SK-N-SH treated with all-trans-retinoic acid at 6 μM for 48 hours (cell line): ENCODE results near the gene DDX18.
A peak's percentile ranks its signal among the peaks of the same experiment; 100 is the strongest.

Source experiments
- ARNTL ChIP-seq: fragments of 450-650 bp; formaldehyde crosslinking; IDR thresholded peaks from 2 replicates; pipeline ENCODE4 v1.5.0; 2020; ENCODE audit warnings: low read depth, mild to moderate bottlenecking, moderate library complexity, borderline replicate concordance
- ESRRG ChIP-seq: fragments of 250-450 bp; sonication (Bioruptor Pico); IDR thresholded peaks from 2 replicates; pipeline ENCODE4 v1.6.1; 2021; ENCODE audit warnings: mild to moderate bottlenecking
- GLIS3 ChIP-seq: fragments of 250-450 bp; sonication (Bioruptor Pico); IDR thresholded peaks from 2 replicates; pipeline ENCODE4 v1.5.0; 2020; ENCODE audit warnings: mild to moderate bottlenecking, moderate library complexity
- POU6F1 ChIP-seq: fragments of 250-450 bp; sonication (Bioruptor Pico); IDR thresholded peaks from 2 replicates; pipeline ENCODE4 v1.8.0; 2021; ENCODE audit warnings: low read depth, mild to moderate bottlenecking, moderate library complexity, borderline replicate concordance
- RARB ChIP-seq: fragments of 250-450 bp; sonication (Bioruptor Pico); IDR thresholded peaks from 2 replicates; pipeline ENCODE4 v1.8.0; 2021; ENCODE audit warnings: mild to moderate bottlenecking, moderate library complexity
- TSHZ2 ChIP-seq: fragments of 250-450 bp; sonication (Bioruptor Pico); IDR thresholded peaks from 2 replicates; pipeline ENCODE4 v1.5.0; 2020; ENCODE audit warnings: mild to moderate bottlenecking, moderate library complexity
- ZFP3 ChIP-seq: fragments of 250-450 bp; sonication (Bioruptor Pico); IDR thresholded peaks from 2 replicates; pipeline ENCODE4 v1.5.0; 2020; ENCODE audit warnings: mild to moderate bottlenecking, moderate library complexity
- ZNF565 ChIP-seq: fragments of 450-650 bp; formaldehyde crosslinking; conservative IDR thresholded peaks from 2 replicates; pipeline ENCODE4 v1.5.0; 2020; ENCODE audit warnings: low read depth, mild to moderate bottlenecking, moderate library complexity
- ZNF70 ChIP-seq: fragments of 450-650 bp; formaldehyde crosslinking; IDR thresholded peaks from 2 replicates; pipeline ENCODE4 v1.5.0; 2020; ENCODE audit warnings: mild to moderate bottlenecking, moderate library complexity
- TF ChIP-seq, protein P1 (sequence below): fragments of 250-450 bp; sonication (Bioruptor Pico); IDR thresholded peaks from 2 replicates; pipeline ENCODE4 v1.5.1; 2021; ENCODE audit warnings: mild to moderate bottlenecking, moderate library complexity
- TF ChIP-seq, protein P2 (sequence below): fragments of 250-450 bp; sonication (Bioruptor Pico); IDR thresholded peaks from 2 replicates; pipeline ENCODE4 v1.5.1; 2020; ENCODE audit warnings: low read depth, mild to moderate bottlenecking, moderate library complexity
- TF ChIP-seq, protein P3 (sequence below): fragments of 250-450 bp; sonication (Bioruptor Pico); IDR thresholded peaks from 2 replicates; pipeline ENCODE4 v1.8.0; 2020; ENCODE audit warnings: mild to moderate bottlenecking, moderate library complexity, borderline replicate concordance

DNA sequence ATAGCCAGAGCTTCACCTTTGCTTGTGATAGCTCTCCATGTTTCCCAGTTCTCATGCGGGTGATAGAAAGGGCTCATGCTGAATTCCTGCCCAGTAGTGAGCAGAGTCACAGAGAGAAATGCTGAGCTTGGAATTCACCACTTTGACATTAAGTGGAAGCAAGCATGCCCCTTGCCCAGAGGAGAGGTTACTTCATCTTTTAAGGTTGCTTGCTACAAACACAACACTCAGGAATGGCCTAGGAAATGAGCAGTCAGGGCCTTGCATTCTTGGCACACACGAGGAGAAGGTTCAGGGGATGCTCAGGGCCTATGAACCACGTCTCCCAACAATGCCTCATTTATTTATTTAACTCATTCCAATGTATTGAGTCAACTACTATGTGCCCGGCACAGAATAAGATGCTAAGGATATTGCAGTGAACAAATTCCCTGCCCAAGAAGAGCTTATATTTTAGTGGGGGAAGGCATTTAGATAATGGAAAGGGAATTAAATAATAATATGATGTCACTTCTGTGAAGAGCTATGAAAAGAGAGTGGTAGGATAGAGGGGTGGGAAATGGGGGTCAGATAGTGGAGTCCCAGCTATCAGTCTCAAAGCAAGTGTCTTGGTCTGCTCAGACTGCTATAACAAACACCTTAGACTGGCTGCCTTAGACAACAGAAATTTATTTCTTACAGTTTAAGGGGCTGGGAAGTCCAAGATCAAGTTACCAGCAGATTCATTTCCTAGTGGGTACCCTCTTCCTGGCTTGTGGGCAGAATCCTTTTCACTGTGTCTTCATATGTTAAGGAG, 42.1 kb downstream of the DDX18 start:
- TF ChIP-seq TSHZ2: no peak
- TF ChIP-seq ZNF70 (CRISPR knock-in tag): no peak
- TF ChIP-seq, protein P1, sequence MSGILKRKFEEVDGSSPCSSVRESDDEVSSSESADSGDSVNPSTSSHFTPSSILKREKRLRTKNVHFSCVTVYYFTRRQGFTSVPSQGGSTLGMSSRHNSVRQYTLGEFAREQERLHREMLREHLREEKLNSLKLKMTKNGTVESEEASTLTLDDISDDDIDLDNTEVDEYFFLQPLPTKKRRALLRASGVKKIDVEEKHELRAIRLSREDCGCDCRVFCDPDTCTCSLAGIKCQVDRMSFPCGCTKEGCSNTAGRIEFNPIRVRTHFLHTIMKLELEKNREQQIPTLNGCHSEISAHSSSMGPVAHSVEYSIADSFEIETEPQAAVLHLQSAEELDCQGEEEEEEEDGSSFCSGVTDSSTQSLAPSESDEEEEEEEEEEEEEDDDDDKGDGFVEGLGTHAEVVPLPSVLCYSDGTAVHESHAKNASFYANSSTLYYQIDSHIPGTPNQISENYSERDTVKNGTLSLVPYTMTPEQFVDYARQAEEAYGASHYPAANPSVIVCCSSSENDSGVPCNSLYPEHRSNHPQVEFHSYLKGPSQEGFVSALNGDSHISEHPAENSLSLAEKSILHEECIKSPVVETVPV: no peak
- no peak for TF ChIP-seq ESRRG (CRISPR knock-in tag)
- TF ChIP-seq, protein P2, sequence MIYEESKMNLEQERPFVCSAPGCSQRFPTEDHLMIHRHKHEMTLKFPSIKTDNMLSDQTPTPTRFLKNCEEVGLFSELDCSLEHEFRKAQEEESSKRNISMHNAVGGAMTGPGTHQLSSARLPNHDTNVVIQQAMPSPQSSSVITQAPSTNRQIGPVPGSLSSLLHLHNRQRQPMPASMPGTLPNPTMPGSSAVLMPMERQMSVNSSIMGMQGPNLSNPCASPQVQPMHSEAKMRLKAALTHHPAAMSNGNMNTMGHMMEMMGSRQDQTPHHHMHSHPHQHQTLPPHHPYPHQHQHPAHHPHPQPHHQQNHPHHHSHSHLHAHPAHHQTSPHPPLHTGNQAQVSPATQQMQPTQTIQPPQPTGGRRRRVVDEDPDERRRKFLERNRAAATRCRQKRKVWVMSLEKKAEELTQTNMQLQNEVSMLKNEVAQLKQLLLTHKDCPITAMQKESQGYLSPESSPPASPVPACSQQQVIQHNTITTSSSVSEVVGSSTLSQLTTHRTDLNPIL: no peak
- TF ChIP-seq, protein P3, sequence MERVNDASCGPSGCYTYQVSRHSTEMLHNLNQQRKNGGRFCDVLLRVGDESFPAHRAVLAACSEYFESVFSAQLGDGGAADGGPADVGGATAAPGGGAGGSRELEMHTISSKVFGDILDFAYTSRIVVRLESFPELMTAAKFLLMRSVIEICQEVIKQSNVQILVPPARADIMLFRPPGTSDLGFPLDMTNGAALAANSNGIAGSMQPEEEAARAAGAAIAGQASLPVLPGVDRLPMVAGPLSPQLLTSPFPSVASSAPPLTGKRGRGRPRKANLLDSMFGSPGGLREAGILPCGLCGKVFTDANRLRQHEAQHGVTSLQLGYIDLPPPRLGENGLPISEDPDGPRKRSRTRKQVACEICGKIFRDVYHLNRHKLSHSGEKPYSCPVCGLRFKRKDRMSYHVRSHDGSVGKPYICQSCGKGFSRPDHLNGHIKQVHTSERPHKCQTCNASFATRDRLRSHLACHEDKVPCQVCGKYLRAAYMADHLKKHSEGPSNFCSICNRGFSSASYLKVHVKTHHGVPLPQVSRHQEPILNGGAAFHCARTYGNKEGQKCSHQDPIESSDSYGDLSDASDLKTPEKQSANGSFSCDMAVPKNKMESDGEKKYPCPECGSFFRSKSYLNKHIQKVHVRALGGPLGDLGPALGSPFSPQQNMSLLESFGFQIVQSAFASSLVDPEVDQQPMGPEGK (CRISPR knock-in tag): peak; percentile 39; the same call in 1 of the 2 replicates
- TF ChIP-seq GLIS3: no peak
- TF ChIP-seq RARB (CRISPR knock-in tag): no peak
- TF ChIP-seq ZNF565 (CRISPR knock-in tag): no peak
- TF ChIP-seq ARNTL (CRISPR knock-in tag): no peak
- no peak for TF ChIP-seq ZFP3 (CRISPR knock-in tag)
- TF ChIP-seq POU6F1: no peak
